GM23338 (cell line): ENCODE measurements around the gene SLC25A36. TPM values are rescaled to one million over a fixed set of nuclear protein-coding genes. Genes with fewer than 3 reads are reported as not detected.
"Not testable (repeated sequence)": the region's sequence is repeated elsewhere in the genome, so short reads cannot be mapped to it uniquely, and the experiment has no call there.

Experiments
- ATAC-seq: fragments of 200-7000 bp; cut with Tn5 transposase; 3 replicates; pipeline ENCODE4 v1.9.1; 2020
- DNase-seq: peaks from one replicate; pipeline ENCODE4 v3.0.0-alpha.2; 2015; ENCODE audit warnings: low spot score
- H2AFZ ChIP-seq: fragments of 200-600 bp; sonication (generic); 2 replicates; pipeline ENCODE4 v1.8.0; 2016; ENCODE audit warnings: antibody characterized with exemption, mild to moderate bottlenecking, moderate library complexity
- H3F3A ChIP-seq: fragments of 200-600 bp; sonication (generic); replicated peaks from 2 replicates; pipeline ENCODE4 v1.8.0; 2017; ENCODE audit warnings: antibody characterized with exemption, mixed run types, low read depth
- H3K27ac ChIP-seq: fragments of 200-600 bp; sonication (generic); 2 replicates; pipeline ENCODE4 v1.6.1; 2016; ENCODE audit warnings: low read depth
- H3K27me3 ChIP-seq: fragments of 200-600 bp; sonication (generic); 2 replicates; pipeline ENCODE4 v1.8.0; 2016; ENCODE audit warnings: mild to moderate bottlenecking, mixed run types, moderate library complexity; ENCODE audit not compliant: insufficient read depth
- H3K36me3 ChIP-seq: fragments of 200-600 bp; sonication (generic); 2 replicates; pipeline ENCODE4 v1.8.0; 2016; ENCODE audit warnings: mild to moderate bottlenecking; ENCODE audit not compliant: insufficient read depth
- H3K4me1 ChIP-seq: fragments of 200-600 bp; sonication (generic); 2 replicates; pipeline ENCODE4 v1.8.0; 2016; ENCODE audit warnings: mild to moderate bottlenecking, moderate library complexity; ENCODE audit not compliant: insufficient read depth
- H3K4me2 ChIP-seq: fragments of 200-600 bp; sonication (generic); 2 replicates; pipeline ENCODE4 v1.7.1; 2017; ENCODE audit warnings: mixed run types
- H3K4me3 ChIP-seq: fragments of 200-600 bp; sonication (generic); 2 replicates; pipeline ENCODE4 v1.6.1; 2016; ENCODE audit warnings: mixed run types
- H3K79me2 ChIP-seq: fragments of 200-600 bp; sonication (generic); replicated peaks from 2 replicates; pipeline ENCODE4 v1.8.0; 2017; ENCODE audit warnings: mild to moderate bottlenecking; ENCODE audit not compliant: insufficient read depth
- H3K9me2 ChIP-seq: fragments of 200-600 bp; sonication (generic); 2 replicates; pipeline ENCODE4 v1.8.0; 2017; ENCODE audit not compliant: insufficient read depth
- H4K20me1 ChIP-seq: fragments of 200-600 bp; sonication (generic); replicated peaks from 2 replicates; pipeline ENCODE4 v1.8.0; 2017; ENCODE audit warnings: mild to moderate bottlenecking; ENCODE audit not compliant: insufficient read depth
- H3K27ac Mint-ChIP-seq: 2 replicates; pipeline ENCODE4 v1.8.0; 2020; ENCODE audit warnings: inconsistent platforms, mild to moderate bottlenecking, moderate library complexity, mixed read lengths
- H3K27me3 Mint-ChIP-seq: 3 replicates; pipeline ENCODE4 v1.8.0; 2022; ENCODE audit warnings: low read depth, mild to moderate bottlenecking, moderate library complexity, mixed read lengths, inconsistent platforms; ENCODE audit not compliant: insufficient read depth, poor library complexity
- H3K36me3 Mint-ChIP-seq: 3 replicates; pipeline ENCODE4 v1.8.0; 2021; ENCODE audit warnings: low read depth, mild to moderate bottlenecking, inconsistent platforms, moderate library complexity, mixed read lengths
- H3K4me1 Mint-ChIP-seq: 3 replicates; pipeline ENCODE4 v1.8.0; 2020; ENCODE audit warnings: mild to moderate bottlenecking, inconsistent platforms, mixed read lengths
- H3K4me3 Mint-ChIP-seq: 3 replicates; pipeline ENCODE4 v1.8.0; 2021; ENCODE audit warnings: moderate library complexity, mild to moderate bottlenecking, inconsistent platforms, mixed read lengths
- H3K9me3 Mint-ChIP-seq: 3 replicates; pipeline ENCODE4 v1.8.0; 2020; ENCODE audit warnings: moderate library complexity, mild to moderate bottlenecking, inconsistent platforms, mixed read lengths
- CREB1 ChIP-seq: fragments of 250-450 bp; sonication (Bioruptor Pico); IDR thresholded peaks from 2 replicates; pipeline ENCODE4 v1.5.0; 2020; ENCODE audit warnings: low read depth, mild to moderate bottlenecking, moderate library complexity
- CTCF ChIP-seq, 2 experiments: fragments of 200-600 bp in 1 of 2; sonication (generic) in 1 of 2; conservative IDR thresholded peaks; 2 replicates each; pipeline versions ENCODE4 v1.5.1 to v1.6.1; 2016 to 2017; ENCODE audit warnings: antibody characterized with exemption in 2 of 2, low read depth in 2 of 2, mild to moderate bottlenecking in 2 of 2, moderate library complexity in 1 of 2
- EZH2 ChIP-seq: fragments of 200-600 bp; sonication (generic); IDR thresholded peaks from one replicate; pipeline ENCODE4 v1.8.0; 2017; ENCODE audit warnings: antibody characterized with exemption, mild to moderate bottlenecking, low read depth; ENCODE audit not compliant: unreplicated experiment
- EZH2phosphoT487 ChIP-seq: fragments of 200-600 bp; sonication (generic); IDR thresholded peaks from one replicate; pipeline ENCODE4 v1.8.1; 2018; ENCODE audit warnings: antibody characterized with exemption; ENCODE audit not compliant: unreplicated experiment
- JUNB ChIP-seq: IDR thresholded peaks from one replicate; pipeline ENCODE4 v1.6.1; 2016; ENCODE audit warnings: antibody characterized with exemption; ENCODE audit not compliant: unreplicated experiment
- NANOG ChIP-seq: IDR thresholded peaks from 2 replicates; pipeline ENCODE4 v1.6.1; 2016; ENCODE audit warnings: antibody characterized with exemption, borderline replicate concordance
- STAT1 ChIP-seq: IDR thresholded peaks from one replicate; pipeline ENCODE4 v1.6.1; 2016; ENCODE audit warnings: antibody characterized with exemption; ENCODE audit not compliant: unreplicated experiment
- ZNF114 ChIP-seq: fragments of 250-450 bp; sonication (Bioruptor Pico); IDR thresholded peaks from 2 replicates; pipeline ENCODE4 v1.5.0; 2020; ENCODE audit warnings: mild to moderate bottlenecking, moderate library complexity
- ZNF331 ChIP-seq: fragments of 250-450 bp; sonication (Bioruptor Pico); IDR thresholded peaks from 2 replicates; pipeline ENCODE4 v1.5.0; 2020; ENCODE audit warnings: low read depth, mild to moderate bottlenecking, moderate library complexity
- polyA plus RNA-seq: library from polyadenylated mRNA; unstranded; fragments of >200 nt; fragmentation: Nextera tagmentation; extraction: Ambion mirVana; gene quantifications from 2 replicates; pipeline ENCODE4 v1.2.1, GENCODE V29; 2016
- total RNA-seq: library from RNA; depleted of rRNA; stranded (reverse); fragments of >200 nt; shearing (Covaris generic); gene quantifications from 2 replicates; pipeline ENCODE4 v1.2.3, GENCODE V29; 2014
- TF ChIP-seq, protein P1 (sequence below): IDR thresholded peaks from 2 replicates; pipeline ENCODE4 v1.6.1; 2016; ENCODE audit warnings: antibody characterized with exemption

Gene SLC25A36
- total and polyA plus RNA-seq, 2 experiments from 2014 or later = 113 to 123 TPM

DNA sequence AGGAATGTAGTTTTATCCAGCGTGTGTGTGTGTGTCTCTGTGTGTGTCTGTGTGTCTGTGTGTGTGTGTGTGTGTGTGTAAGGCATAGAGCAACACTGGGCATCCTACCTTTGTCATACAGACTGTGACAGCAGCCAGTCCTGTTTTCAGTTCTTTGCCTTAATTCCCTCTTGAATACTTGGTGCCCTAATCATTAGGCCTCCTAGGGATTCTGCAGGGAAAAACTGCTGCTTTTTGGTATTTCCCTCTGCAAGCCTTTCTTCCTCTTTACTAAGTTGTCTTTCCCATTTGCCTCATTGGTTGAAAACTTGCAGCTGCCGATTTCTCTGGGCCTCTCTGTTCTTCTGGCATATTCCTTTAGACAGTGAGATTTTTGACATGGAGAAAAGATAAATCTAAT is 9.2 kb downstream of the SLC25A36 start:
- no peaks in the 10 kb centered on the region for H3F3A ChIP-seq
- Mint-ChIP-seq H3K27me3 (peaks cover 2% of the 10 kb centered on the region), H3K4me3 (no peak overlapping the region), H3K4me1 (peaks cover 44% of the 10 kb centered on the region), H3K36me3 (no peaks in the 10 kb centered on the region; the same call in 2 of the 3 replicates), H3K27ac (no peak overlapping the region), H3K9me3 (no peaks in the 10 kb centered on the region)
- H3K4me3 ChIP-seq = no peak overlapping the region
- peaks cover 62% of the 10 kb centered on the region for H4K20me1 ChIP-seq
- DNase-seq (peak; percentile 23), ATAC-seq (peak; percentile 65)
- TF ChIP-seq ZNF331 (CRISPR knock-in tag) = no peak
- no peak for TF ChIP-seq ZNF114
- no peak for TF ChIP-seq CREB1 (CRISPR knock-in tag)
- no peak for TF ChIP-seq EZH2
- no peak for TF ChIP-seq EZH2phosphoT487
- no peak for TF ChIP-seq JUNB
- no peak for TF ChIP-seq STAT1
- TF ChIP-seq, protein P1, sequence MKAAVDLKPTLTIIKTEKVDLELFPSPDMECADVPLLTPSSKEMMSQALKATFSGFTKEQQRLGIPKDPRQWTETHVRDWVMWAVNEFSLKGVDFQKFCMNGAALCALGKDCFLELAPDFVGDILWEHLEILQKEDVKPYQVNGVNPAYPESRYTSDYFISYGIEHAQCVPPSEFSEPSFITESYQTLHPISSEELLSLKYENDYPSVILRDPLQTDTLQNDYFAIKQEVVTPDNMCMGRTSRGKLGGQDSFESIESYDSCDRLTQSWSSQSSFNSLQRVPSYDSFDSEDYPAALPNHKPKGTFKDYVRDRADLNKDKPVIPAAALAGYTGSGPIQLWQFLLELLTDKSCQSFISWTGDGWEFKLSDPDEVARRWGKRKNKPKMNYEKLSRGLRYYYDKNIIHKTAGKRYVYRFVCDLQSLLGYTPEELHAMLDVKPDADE = no peak
- no peaks in the 10 kb centered on the region for H3K27me3 ChIP-seq
- H3K79me2 ChIP-seq = peaks cover 100% of the 10 kb centered on the region
- H2AFZ ChIP-seq = no peak overlapping the region
- H3K9me2 ChIP-seq = no peaks in the 10 kb centered on the region
- no peak overlapping the region for H3K27ac ChIP-seq
- no peak overlapping the region for H3K4me2 ChIP-seq
- peaks cover 25% of the 10 kb centered on the region for H3K4me1 ChIP-seq
- no peaks in the 10 kb centered on the region for H3K36me3 ChIP-seq

DNA sequence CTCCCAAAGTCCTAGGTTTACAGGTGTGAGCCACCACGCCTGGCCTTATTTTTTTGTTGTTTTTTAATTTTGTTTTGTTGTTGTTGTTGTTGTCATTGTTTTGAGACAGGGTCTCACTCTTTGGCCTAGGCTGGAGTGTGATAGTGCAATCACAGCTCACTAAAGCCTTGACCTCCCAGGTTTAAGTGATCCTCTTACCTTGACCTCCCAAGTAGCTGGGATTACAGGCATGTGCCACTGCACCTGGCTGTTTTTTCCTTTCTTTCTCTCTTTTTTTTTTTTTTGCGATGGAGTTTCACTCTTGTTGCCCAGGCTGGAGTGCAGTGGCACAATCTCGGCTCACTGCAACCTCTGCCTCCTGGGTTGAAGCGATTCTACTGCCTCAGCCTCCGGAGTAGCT is 10.1 kb downstream of the SLC25A36 start:
- H3K4me2 ChIP-seq = not testable (repeated sequence)
- peak overlapping the region; percentile 84 for H3K27ac Mint-ChIP-seq

DNA sequence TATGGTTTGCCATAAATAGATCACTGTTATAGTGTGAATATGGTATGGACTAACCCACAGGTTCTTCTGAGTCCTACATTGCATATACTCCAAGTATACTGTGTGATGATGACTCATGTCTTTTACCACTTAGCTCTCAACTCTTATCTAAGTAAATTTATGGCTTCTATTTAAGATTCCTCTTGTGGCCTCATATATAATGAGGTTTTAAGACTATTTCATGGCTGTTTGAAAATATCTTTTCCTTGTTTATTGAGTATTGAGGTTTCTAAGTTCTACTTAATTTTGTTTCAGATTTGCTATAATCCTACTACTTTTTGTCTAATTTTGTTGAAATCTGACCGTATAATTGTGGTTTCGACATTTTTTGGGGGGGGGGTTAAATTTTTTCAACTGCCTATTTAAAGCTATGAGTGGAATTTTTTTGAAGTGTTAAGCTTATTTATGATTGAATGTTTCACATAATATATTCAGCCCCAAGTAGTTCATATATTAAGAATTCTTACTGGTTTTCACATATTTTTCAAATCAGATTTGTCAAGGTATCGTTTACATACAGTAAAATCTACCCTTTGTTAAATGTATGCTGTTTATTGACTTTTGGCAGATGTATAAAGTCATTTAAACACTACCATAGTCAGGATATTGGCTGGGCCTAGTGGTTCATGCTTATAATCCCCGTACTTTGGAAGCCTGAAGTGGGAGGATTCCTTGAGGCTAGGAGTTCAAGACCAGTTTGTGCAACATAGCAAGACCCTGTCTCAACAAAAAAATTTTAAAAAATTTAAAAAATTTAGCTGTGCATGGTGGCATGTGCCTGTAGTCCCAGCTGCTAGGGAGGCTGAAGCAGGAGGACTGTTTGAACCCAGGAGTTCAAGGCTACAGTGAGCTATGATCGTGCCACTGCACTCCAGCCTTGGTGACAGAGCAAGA is 11.7 kb downstream of the SLC25A36 start:
- Histone ChIP-seq H3K27ac (no peak overlapping the region), H4K20me1 (peaks cover 56% of the 10 kb centered on the region), H3K79me2 (peaks cover 100% of the 10 kb centered on the region), H3K4me1 (peaks cover 25% of the 10 kb centered on the region), H3F3A (no peaks in the 10 kb centered on the region), H3K9me2 (no peaks in the 10 kb centered on the region), H3K27me3 (no peaks in the 10 kb centered on the region), H3K4me3 (no peak overlapping the region), H2AFZ (no peak overlapping the region), H3K36me3 (peaks cover 10% of the 10 kb centered on the region; the same call in 1 of the 2 replicates), H3K4me2 (peak overlapping the region; percentile 21; the same call in 1 of the 2 replicates)
- peaks cover 10% of the 10 kb centered on the region for H3K36me3 Mint-ChIP-seq
- no peak overlapping the region; the same call in 2 of the 3 replicates for H3K4me3 Mint-ChIP-seq
- H3K4me1 Mint-ChIP-seq = peaks cover 44% of the 10 kb centered on the region
- peak overlapping the region; percentile 28 for H3K27ac Mint-ChIP-seq
- ATAC-seq (no peak), DNase-seq (no peak)
- H3K9me3 Mint-ChIP-seq = no peaks in the 10 kb centered on the region
- peaks cover 2% of the 10 kb centered on the region for H3K27me3 Mint-ChIP-seq
- TF ChIP-seq, protein P1 = no peak
- TF ChIP-seq CTCF (conservative IDR thresholded peaks at IDR 0.05; ENCODE audit: low read depth in 2 of 2) (no peak), EZH2 (no peak), NANOG (no peak), ZNF114 (no peak)

More for the DNA sequence above, 10.1 kb downstream of the SLC25A36 start:
- H3K4me3 Mint-ChIP-seq, H3K4me3 ChIP-seq, H3K27me3 ChIP-seq, H3K9me2 ChIP-seq, H3K36me3 ChIP-seq, H3F3A ChIP-seq, H3K27me3 Mint-ChIP-seq, H3K36me3 Mint-ChIP-seq, H2AFZ ChIP-seq, H3K9me3 Mint-ChIP-seq: not testable (repeated sequence)
- Histone ChIP-seq H3K27ac (peak overlapping the region; percentile 12; the same call in 1 of the 2 replicates), H3K79me2 (peaks cover 100% of the 10 kb centered on the region), H4K20me1 (peaks cover 58% of the 10 kb centered on the region), H3K4me1 (peaks cover 25% of the 10 kb centered on the region)
- peaks cover 44% of the 10 kb centered on the region for H3K4me1 Mint-ChIP-seq
- DNase-seq (peak; percentile 20), ATAC-seq (peak; percentile 39; the same call in 2 of the 3 replicates)
